GM21423 (cell line): ENCODE data around the gene CR1.
"Not testable (repeated sequence)": the region's sequence is repeated elsewhere in the genome, so short reads cannot be mapped to it uniquely, and the experiment has no call there.

ENCODE experiments used
- ATAC-seq: cut with Tn5 transposase; IDR thresholded peaks from one replicate; pipeline ENCODE4 v1.9.1; 2021; ENCODE audit warnings: mild to moderate bottlenecking, moderate library complexity; ENCODE audit not compliant: unreplicated experiment

Gene CR1

DNA sequence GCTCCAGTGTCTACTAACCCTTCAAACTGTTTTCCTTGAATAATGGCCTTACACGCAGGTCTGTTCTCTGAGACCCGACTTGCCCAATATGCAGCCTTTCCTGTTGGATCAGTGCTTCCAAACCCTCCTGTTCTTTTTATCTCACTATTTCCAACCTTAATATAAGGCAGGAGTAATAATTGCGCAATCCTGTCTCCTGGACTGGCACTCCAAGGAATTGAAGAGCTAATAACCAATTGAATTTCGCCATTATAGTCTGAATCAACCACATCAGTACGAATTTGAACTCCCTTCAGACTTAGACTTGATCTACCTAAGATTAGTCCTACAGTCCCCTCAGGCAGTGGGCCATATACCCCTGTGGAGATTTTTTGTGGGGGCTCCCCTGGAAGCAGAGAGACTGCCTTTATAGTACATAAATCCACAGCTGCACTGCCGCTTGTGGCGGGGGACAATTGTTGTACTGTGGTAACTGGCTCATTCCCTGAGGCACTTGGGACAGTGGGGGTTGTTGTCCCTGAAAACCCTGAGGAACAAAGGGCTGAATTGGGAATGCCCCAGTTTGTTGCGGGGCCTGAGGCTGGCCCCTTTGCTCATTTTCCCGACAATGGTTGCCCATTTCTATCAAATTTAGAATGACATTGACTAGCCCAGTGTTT, 142.7 kb downstream of the CR1 start:
- ATAC-seq, result not testable (repeated sequence)

DNA sequence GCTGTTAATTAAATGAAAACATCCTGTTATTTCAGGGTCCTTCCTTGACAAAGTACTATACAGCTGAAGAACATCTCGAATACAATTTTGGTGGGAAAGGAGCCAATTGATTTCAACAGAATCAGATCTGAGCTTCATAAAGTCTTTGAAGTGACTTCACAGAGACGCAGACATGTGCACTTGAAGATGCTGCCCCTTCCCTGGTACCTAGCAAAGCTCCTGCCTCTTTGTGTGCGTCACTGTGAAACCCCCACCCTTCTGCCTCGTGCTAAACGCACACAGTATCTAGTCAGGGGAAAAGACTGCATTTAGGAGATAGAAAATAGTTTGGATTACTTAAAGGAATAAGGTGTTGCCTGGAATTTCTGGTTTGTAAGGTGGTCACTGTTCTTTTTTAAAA, 143.4 kb downstream of the CR1 start:
- not testable (repeated sequence) for ATAC-seq

DNA sequence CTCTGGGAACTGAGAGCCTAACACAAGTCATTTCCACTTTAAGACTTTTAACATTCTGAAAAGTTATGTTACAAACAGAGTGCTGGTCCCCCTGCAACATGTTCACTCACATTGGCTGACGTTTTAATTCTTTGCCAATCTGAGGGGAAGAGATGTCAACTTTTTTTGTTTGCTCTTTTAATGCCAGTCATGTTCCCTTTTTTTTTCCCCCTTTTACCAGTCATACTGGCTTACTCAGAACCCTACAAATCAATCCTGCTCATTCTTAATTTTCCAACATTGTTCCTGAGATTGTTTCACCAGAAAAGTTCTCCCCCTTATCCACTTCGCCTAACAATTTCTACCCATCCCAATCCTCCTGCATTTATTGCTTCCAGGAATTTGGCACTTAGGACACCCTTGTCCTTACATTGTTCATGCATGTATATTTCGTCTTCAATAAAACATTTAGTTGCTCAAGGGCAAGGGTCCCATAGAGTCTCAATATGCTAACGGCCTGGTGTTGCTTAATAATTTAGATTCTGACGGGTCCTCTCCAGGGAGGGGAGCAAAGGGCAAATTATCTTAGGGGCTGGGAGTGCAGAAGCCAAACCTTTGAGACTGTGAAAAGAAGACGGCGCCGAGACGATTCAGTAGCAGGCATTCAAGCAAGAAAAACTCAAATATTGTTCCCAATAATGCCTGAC, 148.4 kb downstream of the CR1 start:
- no peak for ATAC-seq

DNA sequence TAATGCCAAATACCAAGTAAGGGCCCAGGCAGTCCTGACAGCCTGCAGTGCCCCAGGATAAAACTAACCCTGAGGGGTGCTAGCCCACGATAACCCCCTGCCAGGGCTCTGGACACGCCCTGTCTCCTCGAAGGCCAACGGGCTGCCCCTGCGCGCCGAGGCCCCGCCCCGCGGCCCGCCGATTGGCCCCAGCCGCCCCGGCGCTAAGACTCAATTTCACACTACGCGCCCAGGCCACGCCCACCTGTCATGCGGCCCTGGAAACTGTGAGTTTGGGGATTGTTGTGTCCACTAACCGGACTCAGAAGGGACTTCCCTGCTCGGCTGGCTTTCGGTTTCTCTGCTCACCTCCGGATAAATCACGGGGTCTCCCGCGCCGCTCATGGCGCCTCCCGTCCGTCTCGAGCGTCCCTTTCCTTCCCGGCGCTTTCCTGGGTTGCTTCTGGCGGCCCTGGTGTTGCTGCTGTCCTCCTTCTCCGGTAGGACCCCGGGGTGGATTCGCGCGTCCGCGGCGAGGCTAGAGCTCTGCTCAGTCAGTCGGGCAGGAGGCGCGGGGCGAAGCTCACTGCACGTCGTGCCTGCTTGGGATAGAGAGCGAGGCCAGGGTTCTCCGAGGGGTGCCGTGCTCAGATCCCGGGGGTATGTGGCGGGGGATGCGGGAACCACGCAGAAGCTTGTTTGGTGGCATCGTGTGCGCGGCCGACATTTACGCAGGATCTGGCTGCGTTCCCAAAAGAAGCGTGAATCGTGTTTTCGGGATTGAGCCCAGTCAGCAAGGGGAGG, 149.1 kb downstream of the CR1 start, which contains the start of gene CR1L:
Gene CR1L, plus strand, starts transcription at position 282 of the 783 bp plus-strand sequence. Its CDS starts 101 bp downstream, at position 383.
- peak; percentile 95 for ATAC-seq

DNA sequence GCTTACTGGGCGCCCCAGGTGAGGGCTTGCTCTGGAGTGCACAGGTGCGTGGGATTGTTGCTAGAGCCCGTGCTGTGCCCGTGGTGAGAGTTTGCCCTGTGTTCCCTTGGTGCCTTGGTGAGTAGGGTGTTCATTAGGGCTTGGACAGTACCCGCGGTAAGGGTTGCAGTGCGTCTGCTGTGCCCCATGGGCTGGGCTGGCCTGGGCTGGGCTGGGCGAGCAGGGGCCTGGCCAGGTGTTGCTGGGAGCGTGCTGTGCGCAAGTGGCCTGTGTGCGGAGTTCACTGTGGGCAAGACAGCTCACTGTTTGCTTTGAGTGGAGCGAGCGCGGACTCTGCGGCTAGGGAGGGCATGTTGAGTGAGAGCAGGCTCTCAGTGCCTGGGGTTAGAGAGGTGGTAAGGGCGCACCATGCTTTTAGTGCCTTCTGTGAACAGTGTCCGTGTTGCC, 149.7 kb downstream of the CR1 start:
- no peak for ATAC-seq

DNA sequence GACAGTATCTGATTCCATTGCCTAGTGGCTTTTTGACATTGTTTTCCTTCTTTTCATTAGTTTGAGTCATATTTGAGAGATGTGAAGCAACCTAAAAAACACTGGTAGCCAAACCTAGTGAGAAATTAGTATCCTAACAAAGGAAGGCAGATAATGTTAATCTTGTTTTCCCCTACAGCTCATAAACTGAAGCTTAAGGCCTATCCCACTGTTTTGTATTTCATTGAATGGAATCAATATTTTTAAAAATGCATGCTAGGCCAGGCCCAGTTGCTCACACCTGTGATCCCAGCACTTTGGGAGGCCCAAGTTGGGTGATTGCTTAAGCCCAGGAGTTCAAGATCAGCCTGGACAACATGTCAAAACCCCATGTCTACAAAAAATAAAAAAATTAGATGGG, 150.2 kb downstream of the CR1 start:
- no peak for ATAC-seq

DNA sequence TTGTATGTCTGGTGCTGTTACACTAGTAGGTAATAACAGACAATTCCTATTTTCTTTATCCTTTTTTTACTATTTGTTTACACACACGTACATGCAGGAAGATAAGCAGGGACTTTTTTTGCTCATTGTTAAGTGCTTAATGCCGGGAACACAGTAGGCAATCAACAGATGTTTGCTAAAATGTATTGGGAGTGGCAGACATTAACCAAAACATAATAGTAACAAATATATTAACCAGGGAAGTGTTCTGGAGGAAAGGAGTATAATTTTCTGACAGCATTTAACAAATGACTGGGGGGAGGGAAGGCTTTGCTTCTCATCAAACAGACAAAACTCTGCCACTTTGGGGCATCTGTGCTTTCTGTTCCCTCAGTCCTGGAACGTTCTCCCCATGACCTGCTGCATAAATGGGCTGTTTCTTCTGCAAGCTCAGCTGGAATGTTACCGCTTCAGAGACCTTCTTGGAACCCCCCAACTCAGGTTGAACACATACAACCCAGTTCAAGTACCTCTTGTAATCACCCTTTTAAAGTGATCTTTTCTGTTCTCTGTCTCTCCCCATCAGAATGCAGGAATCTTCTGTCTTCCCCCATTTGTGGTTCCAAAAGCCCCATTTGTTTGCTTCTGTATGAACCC, 151.1 kb downstream of the CR1 start:
- ATAC-seq, result no peak

DNA sequence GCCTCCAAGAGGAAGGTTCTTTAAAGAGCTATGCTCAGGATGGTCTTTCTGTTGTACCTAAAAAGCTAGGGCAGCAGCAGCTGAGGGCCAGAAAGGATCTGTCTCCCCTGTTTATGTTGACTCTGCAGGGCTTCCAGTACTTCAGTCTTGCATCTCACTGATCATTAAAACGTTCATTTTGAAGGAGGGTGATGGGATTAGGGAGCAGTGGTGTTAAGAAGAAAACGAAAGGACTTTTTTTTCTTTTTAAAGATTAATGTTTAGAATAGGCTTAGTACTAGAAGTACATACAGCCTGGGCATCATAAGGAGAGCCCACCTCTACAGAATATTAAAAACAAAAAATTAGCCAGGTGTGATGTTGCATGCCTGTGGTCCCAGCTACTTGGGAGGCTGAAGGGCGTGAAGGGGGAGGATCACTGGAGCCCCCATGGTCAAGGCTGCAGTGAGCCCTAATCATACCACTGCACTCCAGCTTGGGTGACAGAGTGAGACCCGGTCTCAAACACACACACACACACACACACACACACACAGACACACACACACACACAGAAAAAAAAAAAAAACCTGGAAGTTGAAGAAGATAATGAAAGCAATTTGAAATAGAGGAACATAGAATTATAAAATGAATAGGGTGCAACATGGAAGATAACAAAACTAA, 151.8 kb downstream of the CR1 start:
- no peak for ATAC-seq

DNA sequence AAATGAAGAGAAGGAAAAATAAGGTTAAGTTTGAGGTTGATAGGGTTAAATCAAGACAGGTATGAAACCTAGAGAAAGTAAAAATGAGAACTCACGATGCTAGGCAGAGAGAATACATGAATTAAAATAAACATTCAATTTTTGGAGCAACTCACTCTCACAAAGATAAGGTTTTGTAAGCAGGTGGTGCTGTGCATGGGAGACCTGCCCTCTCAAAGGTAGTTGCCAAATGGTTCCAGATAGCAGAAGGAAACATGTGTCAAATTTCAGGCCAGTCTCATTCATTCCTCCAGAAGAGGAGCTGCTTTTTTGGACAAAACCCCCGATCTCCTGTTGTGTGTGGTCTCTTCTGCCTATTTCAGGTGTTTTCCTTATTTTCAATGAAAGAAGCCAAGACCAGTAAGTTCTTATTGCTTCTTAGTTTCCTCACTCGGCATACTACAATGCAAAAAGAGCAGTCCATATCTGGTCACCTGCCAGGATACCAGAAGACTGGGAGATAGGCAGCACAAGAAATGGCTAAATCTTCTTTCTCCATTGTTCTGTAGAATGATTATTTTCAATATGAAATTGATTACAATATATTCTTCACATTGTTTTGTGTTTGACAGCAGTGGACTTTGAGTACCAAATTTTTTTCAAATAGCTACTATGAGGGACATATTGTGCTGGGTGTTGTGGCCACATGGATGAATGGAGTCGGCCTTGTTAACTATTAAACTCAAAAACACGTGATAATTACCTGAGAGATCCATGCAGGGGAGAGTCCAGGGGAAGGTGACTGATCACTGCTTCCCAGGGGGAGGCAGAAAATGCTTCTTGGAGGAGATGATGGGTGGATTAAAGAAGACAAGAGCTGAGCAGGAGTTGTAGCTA, 152.6 kb downstream of the CR1 start:
- ATAC-seq, result no peak

DNA sequence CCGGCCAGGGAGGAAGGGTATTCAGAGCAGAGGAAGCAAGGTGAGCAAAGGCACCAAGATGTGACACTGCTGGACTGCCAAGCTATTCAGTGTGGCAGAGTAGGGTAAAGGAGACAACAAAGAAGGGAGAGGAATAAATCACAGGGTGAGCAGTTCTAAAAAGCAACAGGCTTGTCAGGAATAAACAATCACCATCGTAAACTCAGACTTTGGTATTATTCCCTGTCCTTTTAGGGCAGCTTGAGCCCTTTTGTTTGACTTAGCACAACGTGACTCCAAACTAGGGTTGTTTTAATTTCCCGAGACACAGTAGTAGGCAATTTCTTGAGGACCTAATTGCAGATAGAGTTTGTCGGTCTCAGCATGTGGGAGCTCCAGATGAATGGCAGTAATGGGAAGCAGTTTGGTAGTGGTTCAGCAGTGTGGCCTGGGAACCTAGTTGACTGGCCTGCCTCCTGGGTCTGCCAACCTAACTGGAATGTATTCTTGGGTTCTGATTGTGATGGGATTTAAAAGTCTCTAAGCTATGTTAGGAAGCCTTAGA, 153.3 kb downstream of the CR1 start:
- no peak for ATAC-seq

DNA sequence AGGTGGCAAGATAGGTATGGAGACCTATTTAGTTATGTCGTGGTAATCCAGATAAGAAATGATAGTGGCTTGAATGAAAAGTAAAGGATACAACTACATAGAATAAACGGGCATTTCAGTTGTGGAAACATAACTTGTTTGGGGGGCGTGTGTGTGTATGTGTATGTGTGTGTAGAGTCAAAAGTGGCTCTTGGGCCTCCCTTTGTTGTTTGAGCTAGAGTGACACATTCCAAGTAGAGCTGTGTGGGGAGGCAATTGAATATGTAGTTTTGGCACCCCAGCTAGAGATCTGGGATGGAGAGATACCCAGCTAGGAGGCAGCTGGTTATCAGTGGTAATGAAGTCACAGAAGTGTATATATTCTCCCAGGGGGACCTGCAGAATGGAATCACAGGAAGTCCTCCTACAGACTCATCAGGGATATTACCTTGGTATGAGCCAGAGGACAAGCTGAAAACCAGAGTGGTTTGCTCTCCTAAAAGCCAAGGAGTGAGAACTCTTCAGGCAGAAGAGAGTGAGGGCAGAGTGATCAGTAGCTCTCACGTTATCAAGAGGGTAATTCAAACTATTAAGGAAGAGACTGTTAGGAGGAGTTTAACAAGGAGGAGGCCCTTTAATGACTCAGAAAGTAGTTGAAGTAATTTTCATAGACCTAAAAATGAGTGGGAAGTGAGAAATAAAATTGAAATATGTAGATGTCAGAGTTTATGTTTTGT, 154.1 kb downstream of the CR1 start:
- no peak for ATAC-seq

DNA sequence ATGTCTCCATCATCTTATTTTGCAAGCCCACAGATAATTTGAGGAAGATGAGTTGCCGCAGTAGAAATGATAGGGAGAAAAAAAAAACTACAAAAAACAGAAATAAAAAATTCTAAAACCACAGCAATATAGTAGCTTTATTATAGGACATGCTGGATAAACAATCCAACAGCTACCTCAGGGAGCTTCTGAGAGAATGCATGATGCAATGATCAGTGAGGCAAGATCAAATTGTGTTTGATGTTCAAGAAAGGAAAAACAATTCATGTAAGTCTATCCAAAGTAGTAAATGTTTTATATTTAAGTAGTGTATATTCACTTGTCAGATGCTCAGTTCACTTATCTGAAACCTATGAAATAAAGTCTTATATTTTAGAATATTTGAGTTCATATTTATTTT, 155.6 kb downstream of the CR1 start:
- ATAC-seq, result no peak

DNA sequence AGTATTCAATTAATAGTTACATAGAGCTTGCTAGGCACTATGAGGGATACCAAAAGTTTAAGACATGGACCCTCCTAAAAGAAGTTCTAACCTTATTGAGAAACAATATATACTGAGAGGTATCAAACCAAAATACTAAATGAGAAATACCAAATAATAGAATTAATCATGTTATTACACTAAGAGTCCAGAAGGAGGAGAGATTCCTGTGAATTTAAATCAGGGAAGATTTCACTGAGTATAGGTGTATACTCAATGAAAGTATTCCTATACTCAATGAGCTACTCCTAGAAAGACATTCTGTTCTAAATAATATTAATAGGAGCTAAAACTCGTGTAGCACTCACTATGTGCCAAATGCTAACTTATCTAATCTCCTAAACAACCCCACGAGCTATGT, 158.4 kb downstream of the CR1 start:
- ATAC-seq, result no peak

DNA sequence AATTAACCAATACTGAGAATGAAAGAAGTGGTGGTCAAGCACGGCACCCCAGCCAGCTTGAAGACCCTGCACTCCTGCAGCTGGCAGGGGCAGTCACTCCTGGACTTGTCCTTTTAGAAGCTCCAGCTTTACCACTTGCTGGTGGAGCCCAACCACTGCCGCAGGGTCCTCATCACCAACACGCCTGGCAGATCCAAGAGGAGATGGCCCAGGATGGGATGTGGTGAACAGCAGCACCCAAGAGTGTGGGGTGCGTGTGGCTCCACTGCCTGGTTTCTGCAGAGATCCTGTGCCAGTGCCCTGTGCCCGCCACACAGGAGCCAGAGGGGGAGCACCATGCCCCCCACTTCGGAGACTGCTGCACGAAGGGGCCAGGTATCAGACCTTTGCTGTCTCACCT, 162.5 kb downstream of the CR1 start:
- ATAC-seq, result no peak

DNA sequence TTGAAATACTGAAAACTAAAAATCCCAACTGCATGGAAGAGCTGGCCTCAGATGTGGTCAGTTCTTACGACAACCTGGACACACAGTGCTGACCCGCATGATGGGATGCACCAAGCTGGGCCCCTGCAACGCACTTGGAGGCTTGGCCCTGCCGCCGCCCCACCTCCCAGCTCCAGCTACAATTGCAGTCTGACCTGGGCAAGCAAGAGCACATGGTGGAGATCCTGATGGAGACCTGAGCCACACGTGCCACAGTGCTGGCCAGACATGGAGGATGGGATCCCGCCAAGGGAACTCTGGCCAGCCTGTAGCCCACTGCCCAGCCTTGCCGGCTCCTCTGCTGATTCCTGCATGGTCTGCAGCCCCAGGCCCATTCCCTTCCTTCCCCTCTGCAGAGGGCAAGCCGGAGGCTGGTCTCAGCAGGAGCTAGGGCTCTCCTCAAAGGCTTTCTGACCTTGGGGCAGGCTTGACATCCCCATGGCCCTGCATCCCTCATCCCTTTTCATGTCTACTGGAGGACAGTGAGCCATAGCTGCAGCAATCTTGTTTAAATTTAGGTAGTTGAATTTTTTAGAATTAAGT, 163.0 kb downstream of the CR1 start:
- ATAC-seq, result no peak

DNA sequence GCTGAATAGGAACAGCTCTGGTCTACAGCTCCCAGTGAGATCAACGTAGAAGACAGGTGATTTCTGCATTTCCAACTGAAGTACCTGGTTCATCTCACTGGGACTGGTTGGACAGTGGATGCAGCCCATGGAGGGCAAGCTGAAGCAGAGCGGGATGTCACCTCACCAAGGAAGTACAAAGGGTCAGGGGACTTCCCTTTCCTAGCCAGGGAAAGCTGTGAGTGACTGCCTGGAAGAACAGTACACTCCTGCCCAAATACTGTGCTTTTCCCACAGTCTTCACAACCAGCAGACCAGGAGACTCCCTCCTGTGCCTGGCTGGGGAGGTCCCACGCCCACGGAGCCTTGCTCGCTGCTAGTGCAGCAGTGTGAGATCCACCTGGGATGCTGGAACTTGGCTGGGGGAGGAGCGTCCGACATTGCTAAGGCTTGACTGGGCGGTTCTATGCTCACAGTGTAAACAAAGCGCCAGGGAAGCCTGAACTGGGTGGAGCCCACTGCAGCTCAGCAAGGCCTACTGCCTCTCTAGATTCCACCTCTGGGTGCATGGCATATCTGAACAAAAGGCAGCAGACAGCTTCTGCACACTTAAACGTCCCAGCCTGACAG, 163.7 kb downstream of the CR1 start:
- ATAC-seq, result no peak

DNA sequence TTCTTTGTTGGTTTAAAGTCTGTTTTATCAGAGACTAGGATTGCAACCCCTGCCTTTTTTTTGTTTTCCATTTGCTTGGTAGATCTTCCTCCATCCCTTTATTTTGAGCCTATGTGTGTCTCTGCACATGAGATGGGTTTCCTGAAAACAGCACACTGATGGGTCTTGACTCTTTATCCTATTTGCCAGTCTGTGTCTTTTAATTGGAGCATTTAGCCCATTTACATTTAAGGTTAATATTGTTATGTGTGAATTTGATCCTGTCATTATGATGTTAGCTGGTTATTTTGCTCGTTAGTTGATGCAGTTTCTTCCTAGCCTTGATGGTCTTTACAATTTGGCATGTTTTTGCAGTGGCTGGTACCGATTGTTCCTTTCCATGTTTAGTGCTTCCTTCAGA, 165.5 kb downstream of the CR1 start:
- ATAC-seq, result not testable (repeated sequence)

DNA sequence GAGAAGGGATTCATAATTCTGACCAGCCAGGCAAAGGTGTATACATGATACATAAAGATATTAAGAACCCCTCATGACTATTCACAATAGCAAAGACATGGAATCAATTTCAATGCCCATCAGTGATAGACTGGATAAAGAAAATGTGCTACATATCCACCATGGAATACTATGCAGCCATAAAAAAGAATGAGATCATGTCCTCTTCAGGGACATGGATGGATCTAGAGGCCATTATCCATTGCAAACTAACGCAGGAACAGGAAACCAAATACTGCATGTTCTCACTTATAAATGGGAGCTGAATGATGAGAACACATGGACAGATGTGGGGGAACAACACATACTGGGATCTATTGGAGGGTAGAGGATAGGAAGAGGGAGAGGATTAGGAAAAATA, 170.4 kb downstream of the CR1 start:
- no peak for ATAC-seq
